HCT116 (cell line): ENCODE data around the gene CHTF8. TPM values are rescaled to one million over a fixed set of nuclear protein-coding genes. Genes with fewer than 3 reads are reported as not detected.
A peak's percentile ranks its signal among the peaks of the same experiment; 100 is the strongest.

Experiments used
- ATAC-seq: fragments of 200-7000 bp; cut with Tn5 transposase; 2 replicates; pipeline ENCODE4 v1.9.1; 2020; ENCODE audit warnings: mild to moderate bottlenecking, moderate library complexity
- BruUV-seq: library from RNA; stranded (reverse); fragments of 400-500 nt; replicated peaks from 2 replicates; lab custom pipeline; 2021; lab: Mats Ljungman, UMichigan
- CTCF ChIA-PET: fragments of 300-600 bp; sonication (Branson Sonifier 250); formaldehyde crosslinking; loops from one replicate; lab custom pipeline; 2021; ENCODE audit warnings: antibody characterized with exemption; lab: Charles Lee
- POLR2A ChIA-PET: fragments of 300-600, 350-600 bp; sonication (Branson Sonifier 250); formaldehyde crosslinking; loops from one replicate; lab custom pipeline; 2021; ENCODE audit warnings: antibody characterized with exemption; lab: Charles Lee
- RAD21 ChIA-PET, 2 experiments: fragments of 300-600 bp; sonication (Branson Sonifier 250); formaldehyde crosslinking; loops; one replicate each; lab custom pipeline; 2023; ENCODE audit warnings: low total read pairs in 2 of 2; ENCODE audit not compliant: uncharacterized antibody in 2 of 2, unreplicated experiment in 2 of 2, low non-redundant PET in 1 of 2; lab: Charles Lee
- DNase-seq: peaks from one replicate; pipeline ENCODE4 v3.0.0-alpha.2; 2010; ENCODE audit warnings: low read depth, low spot score
- H2AFZ ChIP-seq: fragments of 200-600 bp; shearing (Covaris generic), sonication (generic); 2 replicates; pipeline ENCODE4 v1.6.1; 2017; ENCODE audit warnings: low read depth, mixed run types, mixed read lengths, antibody characterized with exemption, low read length; ENCODE audit not compliant: poor library complexity, severe bottlenecking
- H3K27ac ChIP-seq: 2 replicates; pipeline ENCODE4 v1.5.1; 2012; ENCODE audit warnings: low read depth, low read length
- H3K27me3 ChIP-seq: fragments of 200-600 bp; sonication (generic); 2 replicates; pipeline ENCODE4 v1.6.1; 2016; ENCODE audit warnings: mixed run types, low read length, mixed read lengths; ENCODE audit not compliant: insufficient read depth
- H3K36me3 ChIP-seq, 2 experiments: fragments of 200-500 bp in 1 of 2; fragments of 200-600 bp in 1 of 2; sonication (Bioruptor generic) in 1 of 2; sonication (generic) in 1 of 2; 2 replicates each; pipeline versions ENCODE4 v1.5.1 to v1.6.1; 2014 to 2016; ENCODE audit warnings: low read length in 2 of 2, inconsistent platforms in 1 of 2, mixed read lengths in 1 of 2, mixed run types in 1 of 2; ENCODE audit not compliant: insufficient read depth in 2 of 2, control insufficient read depth in 1 of 2
- H3K4me1 ChIP-seq, 2 experiments: fragments of 200-600 bp in 1 of 2; sonication (generic) in 1 of 2; 2 replicates each; pipeline versions ENCODE4 v1.5.1 to v1.6.1; 2012 to 2017; ENCODE audit warnings: low read length in 2 of 2, inconsistent platforms in 1 of 2, mild to moderate bottlenecking in 1 of 2, mixed read lengths in 1 of 2, mixed run types in 1 of 2, moderate library complexity in 1 of 2; ENCODE audit not compliant: insufficient read depth in 2 of 2, control insufficient read depth in 1 of 2
- H3K4me2 ChIP-seq: fragments of 200-600 bp; sonication (generic); 2 replicates; pipeline ENCODE4 v1.6.1; 2017; ENCODE audit warnings: mixed run types, low read length, mixed read lengths
- H3K4me3 ChIP-seq, 2 experiments: fragments of 200-600 bp in 1 of 2; sonication (generic) in 1 of 2; replicated peaks in 1 of 2; 2 replicates each; pipeline ENCODE4 v1.5.1; 2011 to 2016; ENCODE audit warnings: low read length in 2 of 2, control low read depth in 1 of 2, low read depth in 1 of 2, mild to moderate bottlenecking in 1 of 2, mixed read lengths in 1 of 2, mixed run types in 1 of 2
- H3K79me2 ChIP-seq: fragments of 200-600 bp; sonication (generic); 2 replicates; pipeline ENCODE4 v1.6.1; 2017; ENCODE audit warnings: mild to moderate bottlenecking, mixed run types, low read length, moderate library complexity, mixed read lengths; ENCODE audit not compliant: insufficient read depth
- H3K9ac ChIP-seq: fragments of 200-600 bp; sonication (generic); 2 replicates; pipeline ENCODE4 v1.6.1; 2016; ENCODE audit warnings: low read length, mixed read lengths
- H3K9me2 ChIP-seq: fragments of 200-600 bp; sonication (generic), shearing (Covaris generic); 2 replicates; pipeline ENCODE4 v1.6.1; 2017; ENCODE audit warnings: mixed run types, mild to moderate bottlenecking, moderate library complexity; ENCODE audit not compliant: insufficient read depth
- H3K9me3 ChIP-seq, 2 experiments: fragments of 200-500 bp in 1 of 2; fragments of 200-600 bp in 1 of 2; sonication (Bioruptor generic) in 1 of 2; sonication (generic) in 1 of 2; 2 replicates each; pipeline ENCODE4 v1.6.1; 2014 to 2017; ENCODE audit warnings: low read length in 2 of 2, mixed read lengths in 2 of 2, inconsistent platforms in 1 of 2, low read depth in 1 of 2, mild to moderate bottlenecking in 1 of 2, mixed run types in 1 of 2, moderate library complexity in 1 of 2; ENCODE audit not compliant: control insufficient read depth in 1 of 2, insufficient read depth in 1 of 2
- H4K20me1 ChIP-seq: fragments of 200-600 bp; sonication (generic), shearing (Covaris generic); 2 replicates; pipeline ENCODE4 v1.6.1; 2017; ENCODE audit warnings: mixed run types, mild to moderate bottlenecking, moderate library complexity; ENCODE audit not compliant: insufficient read depth
- ATF3 ChIP-seq: IDR thresholded peaks from 2 replicates; pipeline ENCODE4 v1.6.1; 2012
- CBX3 ChIP-seq: IDR thresholded peaks from 2 replicates; pipeline ENCODE4 v1.6.1; 2012; ENCODE audit warnings: low read depth
- EGR1 ChIP-seq: IDR thresholded peaks from 2 replicates; pipeline ENCODE4 v1.6.1; 2012; ENCODE audit warnings: low read depth
- ELF1 ChIP-seq: IDR thresholded peaks from 2 replicates; pipeline ENCODE4 v1.6.1; 2012; ENCODE audit warnings: low read depth, borderline replicate concordance
- EZH2 ChIP-seq: fragments of 200-600 bp; sonication (generic); IDR thresholded peaks from 2 replicates; pipeline ENCODE4 v1.6.1; 2017; ENCODE audit warnings: antibody characterized with exemption, mixed run types
- FOSL1 ChIP-seq: IDR thresholded peaks from 2 replicates; pipeline ENCODE4 v1.6.1; 2012; ENCODE audit warnings: low read depth
- JUND ChIP-seq: IDR thresholded peaks from 2 replicates; pipeline ENCODE4 v1.6.1; 2012
- MAX ChIP-seq: IDR thresholded peaks from 2 replicates; pipeline ENCODE4 v1.6.1; 2012
- POLR2AphosphoS5 ChIP-seq: IDR thresholded peaks from 2 replicates; pipeline ENCODE4 v1.6.1; 2011; ENCODE audit warnings: mild to moderate bottlenecking, low read depth, low read length, moderate library complexity
- RAD21 ChIP-seq: IDR thresholded peaks from 2 replicates; pipeline ENCODE4 v1.6.1; 2012; ENCODE audit warnings: low read depth, mild to moderate bottlenecking
- REST ChIP-seq: IDR thresholded peaks from 2 replicates; pipeline ENCODE4 v1.6.1; 2012; ENCODE audit warnings: low read depth
- SIN3A ChIP-seq: IDR thresholded peaks from 2 replicates; pipeline ENCODE4 v1.6.1; 2012; ENCODE audit warnings: low read depth
- SP1 ChIP-seq: IDR thresholded peaks from 2 replicates; pipeline ENCODE4 v1.6.1; 2012; ENCODE audit warnings: low read depth
- TCF7L2 ChIP-seq: IDR thresholded peaks from 2 replicates; pipeline ENCODE4 v1.7.0; 2011; ENCODE audit warnings: borderline replicate concordance, inconsistent platforms; ENCODE audit not compliant: insufficient read depth, insufficient read length; ENCODE audit errors: extremely low read depth
- YY1 ChIP-seq: IDR thresholded peaks from 2 replicates; pipeline ENCODE4 v1.6.1; 2011; ENCODE audit warnings: low read length, low read depth, moderate library complexity, mild to moderate bottlenecking; ENCODE audit not compliant: insufficient replicate concordance; ENCODE audit errors: extremely low read depth
- ZBTB33 ChIP-seq: IDR thresholded peaks from 2 replicates; pipeline ENCODE4 v1.6.1; 2011; ENCODE audit warnings: mild to moderate bottlenecking, low read length, moderate library complexity; ENCODE audit not compliant: insufficient replicate concordance; ENCODE audit errors: extremely low read depth
- ZNF274 ChIP-seq: fragments of 200-500 bp; sonication (Bioruptor generic); IDR thresholded peaks from 2 replicates; pipeline ENCODE4 v1.6.1; 2014; ENCODE audit warnings: mild to moderate bottlenecking, low read depth, low read length, inconsistent platforms
- intact Hi-C: fragments of 100-400 bp; cut with micrococcal nuclease; formaldehyde crosslinking; loops from 2 replicates; pipeline ENCODE4 v1.10.0; 2022
- total RNA-seq: library from RNA; stranded (reverse); gene quantifications from one replicate; pipeline ENCODE4 v1.2.1, GENCODE V29; 2021; ENCODE audit not compliant: unreplicated experiment

Gene CHTF8
- total RNA-seq, 1 experiment from 2014 or later: 184 TPM

- CTCF ChIA-PET: no interaction called here
- no TSS peak for BruUV-seq
- no peaks in the 10 kb centered on the region for H3K9me3 ChIP-seq
- H3K9ac ChIP-seq: peak overlapping the region; percentile 44
- H3K27ac ChIP-seq: peak overlapping the region; percentile 73
- no peak overlapping the region for H3K4me3 ChIP-seq
- RAD21 ChIA-PET: no interaction called here
- H2AFZ ChIP-seq: no peak overlapping the region
- H3K9me2 ChIP-seq: no peaks in the 10 kb centered on the region
- no peaks in the 10 kb centered on the region for H3K79me2 ChIP-seq
- DNase-seq (peak; percentile 87), ATAC-seq (peak; percentile 44)
- peak overlapping the region; percentile 54 for H3K4me2 ChIP-seq
- POLR2A ChIA-PET: no interaction called here
- TF ChIP-seq ELF1 (no peak), RAD21 (peak; percentile 43), TCF7L2 (no peak), CBX3 (peak; percentile 87; the same call in 1 of the 2 replicates), EGR1 (no peak), YY1 (peak; percentile 46), ATF3 (no peak), SIN3A (no peak), JUND (peak; percentile 77), REST (no peak), EZH2 (no peak), SP1 (peak; percentile 87), MAX (peak; percentile 77), POLR2AphosphoS5 (peak; percentile 37; the same call in 1 of the 2 replicates), ZNF274 (no peak), FOSL1 (peak; percentile 90), ZBTB33 (peak; percentile 55)
- no peaks in the 10 kb centered on the region for H4K20me1 ChIP-seq
- peaks cover 50 to 75% of the 10 kb centered on the region in 2 experiments for H3K4me1 ChIP-seq
- H3K36me3 ChIP-seq: no peaks in the 10 kb centered on the region
- intact Hi-C loops: no loop called here
- no peaks in the 10 kb centered on the region for H3K27me3 ChIP-seq
These were observed 55.1 kb downstream of the CHTF8 start for GRCh38 chr16:69077251-69077650.
